GM12878 (cell line): Measurements from ENCODE around the gene RFX7. TPM values are rescaled to one million over a fixed set of nuclear protein-coding genes. Genes with fewer than 3 reads are reported as not detected.

Source experiments
- ASH2L ChIP-seq: fragments of 300-600, 200-600 bp; sonication (generic); IDR thresholded peaks from 2 replicates; pipeline ENCODE4 v1.6.1; 2017; ENCODE audit warnings: low read depth, mild to moderate bottlenecking, borderline replicate concordance
- BCL3 ChIP-seq: IDR thresholded peaks from 2 replicates; pipeline ENCODE4 v1.6.1; 2011; ENCODE audit warnings: borderline replicate concordance, low read depth, mild to moderate bottlenecking, moderate library complexity, low read length; ENCODE audit not compliant: insufficient read depth, poor library complexity, severe bottlenecking
- FOS ChIP-seq: IDR thresholded peaks from 3 replicates; pipeline ENCODE4 v1.6.1; 2011; ENCODE audit warnings: borderline replicate concordance; ENCODE audit not compliant: insufficient read length; ENCODE audit errors: extremely low read depth
- HDAC2 ChIP-seq: fragments of 200-600 bp; sonication (generic); IDR thresholded peaks from 2 replicates; pipeline ENCODE4 v1.6.1; 2017
- HDGF ChIP-seq: fragments of 450-650 bp; IDR thresholded peaks from 2 replicates; pipeline ENCODE4 v1.6.1; 2016; ENCODE audit warnings: antibody characterized with exemption
- KAT2A ChIP-seq: conservative IDR thresholded peaks from 2 replicates; pipeline ENCODE4 v1.6.1; 2011; ENCODE audit warnings: low read depth, low read length; ENCODE audit not compliant: control insufficient read depth
- KDM1A ChIP-seq: fragments of 200-600 bp; sonication (generic); IDR thresholded peaks from 2 replicates; pipeline ENCODE4 v1.6.1; 2016; ENCODE audit warnings: borderline replicate concordance
- MEF2A ChIP-seq: IDR thresholded peaks from 2 replicates; pipeline ENCODE4 v1.6.1; 2011; ENCODE audit warnings: low read depth, mild to moderate bottlenecking, low read length, moderate library complexity; ENCODE audit not compliant: insufficient read depth
- SMC3 ChIP-seq: IDR thresholded peaks from 2 replicates; pipeline ENCODE4 v1.6.1; 2011; ENCODE audit warnings: low read length, improper control_type of control experiment, borderline replicate concordance
- TCF7 ChIP-seq: IDR thresholded peaks from 2 replicates; pipeline ENCODE4 v1.6.1; 2014; ENCODE audit warnings: antibody characterized with exemption, borderline replicate concordance
- polyA plus RNA-seq, 11 experiments: library from polyadenylated mRNA; depleted of rRNA in 4 of 11; unstranded in 6 of 11; stranded (reverse) in 5 of 11; fragments of >200 nt; fragmentation: Nextera tagmentation in 4 of 11; fragmentation: Illumina TruSeq in 1 of 11; extraction: Ambion mirVana in 4 of 11; extraction: Trizol in 1 of 11; gene quantifications; 1 replicate in 1 of 11; 2 replicates in 10 of 11; pipeline versions ENCODE4 v1.2.1 to v1.2.3, GENCODE V29; 2011 to 2016; ENCODE audit warnings: inconsistent platforms in 2 of 11, missing spikeins in 2 of 11, low read depth in 1 of 11
- total RNA-seq, 4 experiments: library from RNA; depleted of rRNA in 3 of 4; stranded (reverse); fragments of >200 nt in 3 of 4; fragmentation: Illumina TruSeq in 1 of 4; extraction: Trizol in 1 of 4; gene quantifications; 2 replicates each; pipeline versions ENCODE4 v1.2.1 to v1.2.3, GENCODE V29; 2013 to 2021

RFX7 gene
- total and polyA plus RNA-seq, 10 of the 15 experiments (the other 5 are each of a cell fraction or from before 2014, with no cell fraction given): 3.2 to 31.4 (median 10.7) TPM

DNA sequence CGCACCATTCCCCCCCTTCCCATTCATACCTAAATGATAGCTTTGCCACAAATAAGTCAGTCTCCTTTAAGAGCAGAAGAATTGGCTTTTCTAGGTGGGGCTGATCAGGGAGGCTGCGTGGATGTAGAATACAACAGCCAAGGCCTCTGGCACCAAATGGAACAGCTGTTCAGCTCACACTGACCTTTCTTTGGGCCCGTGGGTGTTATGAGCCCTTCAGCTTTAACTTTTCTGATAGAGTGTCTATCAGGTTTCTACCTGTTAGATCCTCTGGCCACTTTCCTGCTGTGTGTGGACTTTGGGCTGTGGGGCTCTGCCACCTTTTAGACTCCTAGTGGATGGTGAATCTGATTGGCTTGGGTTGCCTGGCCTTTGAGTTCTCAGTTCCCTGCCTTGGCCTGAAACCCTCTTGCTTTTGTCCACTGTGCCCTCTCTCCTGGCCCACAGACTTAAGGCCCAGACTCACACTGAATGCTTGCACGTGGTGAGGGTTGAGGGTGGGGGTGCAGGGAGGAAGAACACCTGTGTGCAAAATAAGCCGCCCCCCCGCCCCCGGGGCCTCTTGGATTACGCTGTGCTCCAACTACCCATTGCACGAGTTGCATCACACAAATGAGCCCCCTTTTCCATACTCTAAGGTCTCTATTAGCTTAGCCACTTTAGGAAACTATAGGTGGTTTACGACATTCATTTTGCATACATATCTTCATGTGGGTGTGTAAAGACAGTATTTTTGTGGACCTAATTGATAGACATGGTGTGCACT, 1.3 kb upstream of the RFX7 start (continued):
- no peak for TF ChIP-seq TCF7
- TF ChIP-seq FOS: no peak
- no peak for TF ChIP-seq BCL3
- no peak for TF ChIP-seq KAT2A
- no peak for TF ChIP-seq HDAC2
- TF ChIP-seq MEF2A: no peak
- no peak for TF ChIP-seq KDM1A
- no peak for TF ChIP-seq HDGF
- no peak for TF ChIP-seq SMC3
- no peak for TF ChIP-seq ASH2L
